NCI-H2029 (cell line): Measurements from ENCODE around the gene SLC49A3.

Experiments
- DNase-seq: peaks from one replicate; lab custom pipeline; 2025; lab: John Stamatoyannopoulos, UW

SLC49A3 gene

GRCh38 chr4:666436-666810 lies 22.5 kb downstream of the SLC49A3 start:
- no peak for DNase-seq

- DNase-seq, result no peak
Observed at GRCh38 chr4:665751-666435, 23.1 kb downstream of the SLC49A3 start.

GRCh38 chr4:665381-665750 lies 23.6 kb downstream of the SLC49A3 start:
- no peak for DNase-seq

- DNase-seq, result no peak
Observed at GRCh38 chr4:664713-665231, 24.2 kb downstream of the SLC49A3 start.

GRCh38 chr4:663438-664428 lies 25.2 kb downstream of the SLC49A3 start:
- no peak for DNase-seq

- DNase-seq, result no peak
Observed at GRCh38 chr4:663046-663437, 25.9 kb downstream of the SLC49A3 start.

GRCh38 chr4:661881-662761 lies 26.8 kb downstream of the SLC49A3 start:
- DNase-seq, result no peak

GRCh38 chr4:661231-661630 lies 27.7 kb downstream of the SLC49A3 start:
- no peak for DNase-seq

GRCh38 chr4:660401-660800 lies 28.6 kb downstream of the SLC49A3 start:
- no peak for DNase-seq

GRCh38 chr4:659851-660250 lies 29.1 kb downstream of the SLC49A3 start:
- DNase-seq, result no peak

GRCh38 chr4:658681-659667 lies 30.0 kb downstream of the SLC49A3 start:
- no peak for DNase-seq

- no peak for DNase-seq
Observed at GRCh38 chr4:657834-658667, 30.9 kb downstream of the SLC49A3 start.

GRCh38 chr4:657338-657833 lies 31.6 kb downstream of the SLC49A3 start:
- no peak for DNase-seq

- DNase-seq, result no peak
Observed at GRCh38 chr4:656436-657337, 32.3 kb downstream of the SLC49A3 start.

- no peak for DNase-seq
Observed at GRCh38 chr4:655464-656151, 33.3 kb downstream of the SLC49A3 start.

- DNase-seq, result no peak
Observed at GRCh38 chr4:654871-655463, 34.0 kb downstream of the SLC49A3 start.

- DNase-seq, result no peak
Observed at GRCh38 chr4:654503-654845, 34.5 kb downstream of the SLC49A3 start.
